WERI-Rb-1 (cell line): ENCODE results near the gene CBARP.

Experiments used
- DNase-seq: peaks from one replicate; pipeline ENCODE4 v3.0.0-alpha.2; 2020
- H3K27ac ChIP-seq: fragments of 250-450 bp; sonication (Bioruptor Pico); 2 replicates; pipeline ENCODE4 v1.5.1; 2020; ENCODE audit warnings: mild to moderate bottlenecking, moderate library complexity
- H3K27me3 ChIP-seq: fragments of 250-450 bp; sonication (Bioruptor Pico); 2 replicates; pipeline ENCODE4 v1.5.1; 2021; ENCODE audit warnings: mild to moderate bottlenecking, low read depth, moderate library complexity; ENCODE audit not compliant: insufficient read depth, severe bottlenecking
- H3K36me3 ChIP-seq: fragments of 250-450 bp; sonication (Bioruptor Pico); 2 replicates; pipeline ENCODE4 v1.5.1; 2020; ENCODE audit warnings: mild to moderate bottlenecking, moderate library complexity
- H3K4me3 ChIP-seq: 2 replicates; pipeline ENCODE4 v1.5.1; 2011; ENCODE audit warnings: low read depth, mild to moderate bottlenecking, control low read depth, low read length
- H3K9me3 ChIP-seq: fragments of 250-450 bp; sonication (Bioruptor Pico); 2 replicates; pipeline ENCODE4 v1.5.1; 2021; ENCODE audit warnings: mild to moderate bottlenecking, moderate library complexity; ENCODE audit not compliant: severe bottlenecking
- TF ChIP-seq, protein P1 (sequence below): IDR thresholded peaks from 2 replicates; pipeline ENCODE4 v1.5.1; 2011; ENCODE audit warnings: low read depth, mild to moderate bottlenecking, control low read depth, inconsistent platforms, low read length

Gene CBARP

DNA sequence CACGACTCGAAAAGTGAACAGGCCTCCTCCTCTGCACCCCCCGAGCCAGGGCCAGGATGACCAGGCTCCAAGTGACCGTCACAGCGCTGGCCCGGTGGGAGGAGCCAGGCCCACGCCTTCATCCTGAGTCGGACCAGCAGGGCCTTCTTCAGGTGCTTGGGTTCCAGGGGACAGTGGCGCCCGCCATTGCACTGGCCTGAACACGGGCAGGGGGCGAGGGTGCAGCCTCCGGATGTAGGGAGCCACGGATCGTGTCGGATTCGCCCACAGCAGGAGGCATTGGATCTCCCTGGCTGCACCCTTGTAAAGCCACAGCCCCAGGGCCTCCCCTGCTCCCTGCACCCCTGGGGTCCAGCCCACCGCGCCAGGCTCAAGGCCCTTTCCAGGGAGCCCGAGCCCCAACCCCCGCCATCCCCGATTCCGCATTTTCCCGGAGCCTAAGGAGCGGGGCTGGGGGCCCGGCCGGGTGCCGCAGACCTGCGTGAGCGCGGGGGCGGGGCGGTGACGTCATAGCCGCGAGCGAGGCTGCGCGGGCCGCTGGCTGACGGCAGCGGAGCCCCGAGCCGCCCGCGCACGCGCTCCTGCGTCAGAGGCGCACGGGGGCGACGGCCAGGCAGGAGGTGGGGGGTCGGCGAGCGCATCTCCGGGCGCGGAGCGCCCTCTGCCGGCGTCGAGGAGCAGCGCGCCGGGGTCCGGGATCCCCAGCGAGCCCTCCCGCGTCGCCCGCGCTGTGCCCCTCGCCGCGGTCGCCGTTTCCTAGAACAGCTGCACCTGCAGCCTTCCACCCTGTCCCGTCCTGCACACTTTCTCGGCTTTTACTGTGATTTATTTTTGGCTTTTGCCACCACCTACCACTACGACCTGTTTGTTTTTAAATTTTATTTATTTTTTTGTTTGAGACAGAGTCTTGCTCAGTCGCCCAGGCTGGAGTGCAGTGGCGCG, 2.3 kb upstream of the CBARP start:
- TF ChIP-seq, protein P1, sequence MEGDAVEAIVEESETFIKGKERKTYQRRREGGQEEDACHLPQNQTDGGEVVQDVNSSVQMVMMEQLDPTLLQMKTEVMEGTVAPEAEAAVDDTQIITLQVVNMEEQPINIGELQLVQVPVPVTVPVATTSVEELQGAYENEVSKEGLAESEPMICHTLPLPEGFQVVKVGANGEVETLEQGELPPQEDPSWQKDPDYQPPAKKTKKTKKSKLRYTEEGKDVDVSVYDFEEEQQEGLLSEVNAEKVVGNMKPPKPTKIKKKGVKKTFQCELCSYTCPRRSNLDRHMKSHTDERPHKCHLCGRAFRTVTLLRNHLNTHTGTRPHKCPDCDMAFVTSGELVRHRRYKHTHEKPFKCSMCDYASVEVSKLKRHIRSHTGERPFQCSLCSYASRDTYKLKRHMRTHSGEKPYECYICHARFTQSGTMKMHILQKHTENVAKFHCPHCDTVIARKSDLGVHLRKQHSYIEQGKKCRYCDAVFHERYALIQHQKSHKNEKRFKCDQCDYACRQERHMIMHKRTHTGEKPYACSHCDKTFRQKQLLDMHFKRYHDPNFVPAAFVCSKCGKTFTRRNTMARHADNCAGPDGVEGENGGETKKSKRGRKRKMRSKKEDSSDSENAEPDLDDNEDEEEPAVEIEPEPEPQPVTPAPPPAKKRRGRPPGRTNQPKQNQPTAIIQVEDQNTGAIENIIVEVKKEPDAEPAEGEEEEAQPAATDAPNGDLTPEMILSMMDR, result peak; percentile 92
- Histone ChIP-seq H3K27me3 (no peaks in the 10 kb centered on the region), H3K27ac (peak overlapping the region; percentile 78), H3K36me3 (peaks cover 20% of the 10 kb centered on the region), H3K9me3 (no peaks in the 10 kb centered on the region), H3K4me3 (peak overlapping the region; percentile 55)
- peak; percentile 91 for DNase-seq

DNA sequence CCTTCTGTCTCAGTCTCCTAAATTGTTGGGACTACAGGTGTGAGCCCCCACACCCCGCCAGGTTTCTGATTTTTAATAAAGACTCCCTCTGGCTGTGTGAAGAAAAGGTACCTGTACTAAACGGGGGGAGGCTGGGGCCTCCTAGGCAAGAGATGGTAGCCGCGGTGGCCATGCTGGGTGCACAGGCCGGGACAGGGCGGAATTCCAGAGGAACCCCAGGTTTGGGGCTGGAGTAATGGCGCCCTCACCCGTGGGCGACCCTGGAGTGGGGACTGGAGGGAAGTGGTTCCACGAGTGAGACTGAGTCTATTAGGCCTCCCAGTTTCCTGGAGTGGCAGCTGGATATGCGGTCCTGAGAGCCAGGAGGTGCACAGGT, 1.6 kb upstream of the CBARP start:
- TF ChIP-seq, protein P1, result no peak
- Histone ChIP-seq H3K9me3 (no peaks in the 10 kb centered on the region), H3K4me3 (peak overlapping the region; percentile 55), H3K36me3 (peaks cover 20% of the 10 kb centered on the region), H3K27me3 (no peaks in the 10 kb centered on the region), H3K27ac (no peak overlapping the region; the same call in 1 of the 2 replicates)
- DNase-seq, result no peak

DNA sequence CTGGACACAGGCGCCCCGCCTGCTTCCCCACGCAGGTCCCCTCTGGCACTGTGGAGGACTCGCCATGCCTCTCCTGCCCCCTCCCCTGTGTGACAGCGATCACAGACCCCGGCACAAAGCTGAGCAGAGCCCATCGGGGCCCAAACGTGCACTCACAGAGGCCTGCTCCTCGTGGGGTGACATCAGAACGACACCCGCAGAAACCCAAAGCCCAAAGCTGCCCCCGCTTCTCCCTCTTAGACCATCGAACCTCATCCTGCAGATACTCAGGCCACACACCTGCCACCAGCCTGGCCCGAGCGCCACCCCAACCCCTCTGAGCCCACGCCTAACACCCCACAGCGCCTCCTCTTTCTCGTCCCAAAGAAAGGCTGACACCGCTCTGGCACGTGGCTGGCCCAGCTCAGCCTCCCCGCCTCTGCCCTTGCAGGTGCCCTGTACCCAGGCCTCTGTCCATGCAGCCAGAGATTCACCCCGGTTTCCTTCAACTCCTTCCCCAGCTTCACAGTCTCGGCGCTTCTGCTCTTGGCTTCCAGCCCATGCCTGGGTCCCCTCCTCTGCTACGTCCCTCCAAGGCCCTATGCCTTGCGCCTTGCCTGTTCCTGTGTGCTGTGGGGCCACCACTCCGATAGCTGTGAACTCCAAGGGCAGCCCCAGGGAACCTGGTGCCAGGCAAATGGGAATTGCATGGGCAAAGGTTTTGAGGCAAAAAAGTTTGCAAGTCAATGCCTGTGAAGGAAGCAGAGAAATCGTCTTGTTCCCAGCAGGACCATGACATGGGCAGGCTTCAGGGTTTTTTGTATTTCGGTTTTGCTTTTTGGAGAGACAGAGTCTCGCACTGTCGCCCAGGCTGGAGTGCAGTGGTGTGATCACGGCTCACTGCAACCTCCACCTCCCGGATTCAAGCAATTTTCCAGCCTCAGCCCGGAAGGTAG, 831 bp upstream of the CBARP start:
- H3K4me3 ChIP-seq, result peak overlapping the region; percentile 38
- no peaks in the 10 kb centered on the region for H3K9me3 ChIP-seq

DNA sequence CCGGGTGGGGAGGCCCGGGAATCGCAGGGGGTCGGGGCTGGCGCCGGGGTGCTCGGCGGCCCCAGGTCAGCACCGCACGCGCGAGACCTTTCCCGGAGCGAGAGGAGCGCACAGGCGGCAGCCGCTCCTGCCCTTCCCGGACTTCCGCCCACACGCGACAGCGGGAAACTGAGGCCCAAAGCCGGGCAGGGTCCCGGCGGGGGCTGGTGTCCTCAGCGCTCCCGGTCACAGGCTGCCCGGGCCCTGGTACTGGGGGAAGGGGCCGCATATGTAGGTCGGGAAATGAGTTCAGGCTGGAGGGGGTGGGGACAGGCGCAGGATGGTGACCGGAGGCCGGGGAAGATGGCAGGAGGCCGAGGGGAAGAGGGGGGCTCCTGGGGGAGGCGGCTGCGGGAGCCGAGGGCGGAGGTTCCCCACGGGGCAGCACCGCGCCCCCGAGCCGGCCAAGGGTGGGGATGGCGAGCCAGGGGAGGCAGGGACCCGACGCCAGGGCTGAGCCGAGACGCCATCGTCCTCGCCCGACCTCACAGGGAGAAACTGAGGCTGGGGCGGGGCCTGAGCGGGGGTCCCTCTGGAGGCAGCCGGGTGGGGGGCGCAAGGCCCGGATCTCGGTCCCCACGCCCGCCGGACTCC, 662 bp downstream of the CBARP start:
- TF ChIP-seq, protein P1, result no peak
- Histone ChIP-seq H3K4me3 (peak overlapping the region; percentile 80), H3K27ac (no peak overlapping the region), H3K9me3 (no peaks in the 10 kb centered on the region), H3K27me3 (no peaks in the 10 kb centered on the region), H3K36me3 (peaks cover 10% of the 10 kb centered on the region)
- no peak for DNase-seq

More for the DNA sequence above, 831 bp upstream of the CBARP start:
- Histone ChIP-seq H3K36me3 (peaks cover 16% of the 10 kb centered on the region), H3K27ac (no peak overlapping the region), H3K27me3 (no peaks in the 10 kb centered on the region)
- no peak for DNase-seq
- TF ChIP-seq, protein P1, result no peak

DNA sequence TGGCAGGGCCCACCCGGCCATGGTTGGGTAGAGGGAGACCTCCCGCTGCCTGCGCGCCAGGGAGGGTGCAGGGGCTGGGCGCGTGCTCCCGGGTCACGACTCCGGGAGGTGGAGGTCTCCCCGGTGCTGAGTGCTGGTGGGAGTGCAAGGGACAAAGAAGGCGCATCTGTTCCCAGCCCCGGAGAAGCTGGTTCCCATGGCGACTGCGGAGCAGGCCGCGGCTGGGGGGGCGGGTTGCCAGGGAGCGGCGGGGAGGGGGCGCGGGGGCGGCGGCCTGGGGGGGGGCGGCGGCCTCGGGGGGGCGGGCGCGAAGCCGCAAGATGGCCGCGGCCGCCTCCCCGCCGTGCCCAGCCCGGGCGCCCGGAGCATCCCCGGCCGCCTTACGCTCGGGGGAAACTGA, 1.2 kb downstream of the CBARP start:
- TF ChIP-seq, protein P1, result no peak
- H3K9me3 ChIP-seq, result no peaks in the 10 kb centered on the region
- peak overlapping the region; percentile 80 for H3K4me3 ChIP-seq
- no peaks in the 10 kb centered on the region for H3K27me3 ChIP-seq
- DNase-seq, result no peak
- H3K36me3 ChIP-seq, result peaks cover 10% of the 10 kb centered on the region
- no peak overlapping the region for H3K27ac ChIP-seq
